Stomach (tissue), 4 donors: Measurements from ENCODE around the gene S100A7.
"Not testable (repeated sequence)": the region's sequence is repeated elsewhere in the genome, so short reads cannot be mapped to it uniquely, and the experiment has no call there.

Experiments used
- POLR2A ChIP-seq, 4 donors: fragments of 450-650 bp; IDR thresholded peaks; one replicate each; pipeline ENCODE4 v1.6.1; 2016; ENCODE audit warnings: antibody characterized with exemption in 4 of 4, control low read depth in 2 of 4, mild to moderate bottlenecking in 1 of 4, moderate library complexity in 1 of 4
- TF ChIP-seq, protein P1 (sequence below), 7 experiments: fragments of 450-650 bp in 4 of 7; fragments of 200-600 bp in 3 of 7; sonication (generic) in 3 of 7; IDR thresholded peaks; one replicate each; pipeline ENCODE4 v1.5.1; 2016 to 2019; ENCODE audit warnings: antibody characterized with exemption in 7 of 7, control low read depth in 2 of 7, mild to moderate bottlenecking in 1 of 7

- TF ChIP-seq, protein P1, sequence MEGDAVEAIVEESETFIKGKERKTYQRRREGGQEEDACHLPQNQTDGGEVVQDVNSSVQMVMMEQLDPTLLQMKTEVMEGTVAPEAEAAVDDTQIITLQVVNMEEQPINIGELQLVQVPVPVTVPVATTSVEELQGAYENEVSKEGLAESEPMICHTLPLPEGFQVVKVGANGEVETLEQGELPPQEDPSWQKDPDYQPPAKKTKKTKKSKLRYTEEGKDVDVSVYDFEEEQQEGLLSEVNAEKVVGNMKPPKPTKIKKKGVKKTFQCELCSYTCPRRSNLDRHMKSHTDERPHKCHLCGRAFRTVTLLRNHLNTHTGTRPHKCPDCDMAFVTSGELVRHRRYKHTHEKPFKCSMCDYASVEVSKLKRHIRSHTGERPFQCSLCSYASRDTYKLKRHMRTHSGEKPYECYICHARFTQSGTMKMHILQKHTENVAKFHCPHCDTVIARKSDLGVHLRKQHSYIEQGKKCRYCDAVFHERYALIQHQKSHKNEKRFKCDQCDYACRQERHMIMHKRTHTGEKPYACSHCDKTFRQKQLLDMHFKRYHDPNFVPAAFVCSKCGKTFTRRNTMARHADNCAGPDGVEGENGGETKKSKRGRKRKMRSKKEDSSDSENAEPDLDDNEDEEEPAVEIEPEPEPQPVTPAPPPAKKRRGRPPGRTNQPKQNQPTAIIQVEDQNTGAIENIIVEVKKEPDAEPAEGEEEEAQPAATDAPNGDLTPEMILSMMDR (IDR thresholded peaks at IDR 0.05) = not testable (repeated sequence)
- TF ChIP-seq POLR2A (IDR thresholded peaks at IDR 0.05) = not testable (repeated sequence)
Observed at GRCh38 chr1:153462741-153463140, 2.3 kb upstream of the S100A7 start.
